ENCODE data around the gene ATG9B.

ATG9B gene

DNA sequence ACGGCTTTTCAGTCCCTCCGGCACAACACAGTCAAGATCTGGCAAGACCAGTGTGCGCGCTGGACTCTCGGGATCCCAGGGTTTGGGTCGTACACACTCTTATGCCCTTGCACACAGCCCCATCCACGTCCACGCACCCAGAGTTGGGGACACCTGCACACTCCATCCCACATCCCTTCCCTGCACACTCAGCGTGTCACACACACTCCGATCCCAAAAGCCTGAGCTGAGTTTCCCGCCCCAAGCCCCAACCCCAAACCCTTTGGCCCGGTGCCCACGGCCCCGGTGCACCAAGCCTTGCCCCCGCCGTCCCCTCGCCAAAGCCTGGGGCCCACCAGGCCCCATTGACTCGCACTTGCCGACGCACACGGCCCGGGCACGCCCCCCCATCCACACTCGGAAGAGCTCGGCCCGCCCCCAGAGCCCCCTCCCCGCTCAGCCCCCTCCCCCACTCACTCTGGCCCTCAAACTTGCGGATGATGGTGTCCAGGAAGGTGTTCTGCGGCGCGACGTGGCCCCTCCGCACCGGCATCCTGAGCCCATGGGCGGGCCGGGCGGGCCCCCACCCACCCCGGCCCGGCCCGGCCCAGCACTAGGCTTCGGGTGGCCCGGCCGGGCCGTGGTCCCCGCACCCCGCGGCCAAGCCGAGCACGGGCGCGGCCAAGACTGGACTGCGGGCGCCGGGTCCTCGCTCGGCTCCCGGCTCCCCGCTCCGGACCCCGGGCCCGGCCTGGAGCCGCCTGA lies 46.7 kb downstream of the ATG9B start:
- DNase-seq, result peak; percentile 39

DNA sequence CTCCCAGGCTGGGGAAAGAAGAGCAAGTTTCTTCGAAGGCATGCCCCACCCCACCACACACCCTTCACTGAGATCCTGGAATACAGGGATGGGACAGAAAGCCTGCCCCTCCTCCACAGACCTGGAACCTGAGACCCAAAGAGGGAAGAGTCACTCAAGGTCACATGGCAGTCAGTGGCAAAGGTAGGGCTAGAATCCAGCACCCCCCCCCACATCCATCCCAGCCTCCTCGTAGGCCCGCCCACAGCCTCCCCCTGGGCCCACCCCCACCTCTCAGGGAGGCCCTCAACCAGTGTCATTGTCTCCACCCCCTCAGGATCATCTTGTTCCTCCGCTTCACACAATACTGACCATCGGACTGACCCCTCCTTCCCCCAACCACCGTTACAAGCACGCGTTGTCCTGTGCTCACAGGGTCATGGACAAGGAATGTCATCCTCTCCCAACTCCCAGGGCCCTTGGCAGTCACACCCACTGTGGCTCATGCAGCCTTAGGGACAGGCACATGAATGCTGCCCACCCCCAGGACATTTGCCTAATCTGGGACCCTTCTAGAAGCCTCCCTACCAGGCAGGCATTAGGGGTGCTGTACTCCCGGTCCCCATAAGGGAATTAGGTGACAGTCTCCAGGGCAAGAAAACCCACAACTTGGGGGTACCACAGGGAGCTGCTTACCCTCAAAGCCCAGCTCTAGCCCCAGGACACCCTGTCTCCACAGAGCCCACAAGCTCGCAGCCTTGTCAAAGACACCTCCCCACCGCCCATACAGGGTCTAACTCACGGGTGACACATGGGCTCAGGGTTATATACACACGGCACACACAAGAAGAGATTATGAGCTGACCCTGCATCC lies 47.5 kb downstream of the ATG9B start:
- no peak for DNase-seq

DNA sequence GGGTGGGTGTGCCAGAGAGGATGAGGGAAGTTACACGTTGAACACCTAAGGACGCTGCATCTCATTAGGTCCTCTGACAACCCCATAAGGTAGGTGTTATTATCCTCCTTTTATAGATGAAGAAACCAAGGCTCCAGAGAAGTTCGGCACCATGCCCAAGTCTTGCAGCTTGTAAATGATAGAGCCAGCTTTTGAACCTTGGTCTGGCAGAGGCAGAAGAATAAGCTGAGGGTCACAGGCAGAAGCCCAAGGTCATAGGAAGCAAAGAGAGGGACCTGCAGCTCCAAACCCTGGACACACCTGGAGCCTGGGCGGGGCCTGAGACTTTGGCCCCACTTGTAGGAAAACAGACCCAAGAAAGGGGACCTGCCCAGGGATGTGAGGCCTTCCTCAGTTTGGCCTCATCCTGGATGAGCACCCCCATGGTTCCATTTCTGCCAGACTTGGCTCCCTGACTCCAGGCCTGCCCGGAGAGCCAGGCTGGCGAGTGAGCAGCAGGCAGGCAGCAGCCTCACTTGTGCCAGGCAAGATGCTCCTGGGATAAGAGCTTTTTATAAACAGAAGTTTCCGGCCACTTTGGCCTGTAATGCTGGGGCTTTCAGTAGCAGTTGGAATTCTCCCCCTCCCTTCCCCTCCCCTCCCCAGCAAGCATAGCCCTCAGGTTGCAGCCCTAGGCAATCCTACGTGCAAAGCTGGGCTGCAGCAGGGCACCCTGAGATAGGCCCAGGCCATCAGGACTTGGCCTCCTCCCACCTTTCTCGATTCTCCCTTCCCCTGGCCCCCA lies 48.6 kb downstream of the ATG9B start:
- DNase-seq, result no peak

DNA sequence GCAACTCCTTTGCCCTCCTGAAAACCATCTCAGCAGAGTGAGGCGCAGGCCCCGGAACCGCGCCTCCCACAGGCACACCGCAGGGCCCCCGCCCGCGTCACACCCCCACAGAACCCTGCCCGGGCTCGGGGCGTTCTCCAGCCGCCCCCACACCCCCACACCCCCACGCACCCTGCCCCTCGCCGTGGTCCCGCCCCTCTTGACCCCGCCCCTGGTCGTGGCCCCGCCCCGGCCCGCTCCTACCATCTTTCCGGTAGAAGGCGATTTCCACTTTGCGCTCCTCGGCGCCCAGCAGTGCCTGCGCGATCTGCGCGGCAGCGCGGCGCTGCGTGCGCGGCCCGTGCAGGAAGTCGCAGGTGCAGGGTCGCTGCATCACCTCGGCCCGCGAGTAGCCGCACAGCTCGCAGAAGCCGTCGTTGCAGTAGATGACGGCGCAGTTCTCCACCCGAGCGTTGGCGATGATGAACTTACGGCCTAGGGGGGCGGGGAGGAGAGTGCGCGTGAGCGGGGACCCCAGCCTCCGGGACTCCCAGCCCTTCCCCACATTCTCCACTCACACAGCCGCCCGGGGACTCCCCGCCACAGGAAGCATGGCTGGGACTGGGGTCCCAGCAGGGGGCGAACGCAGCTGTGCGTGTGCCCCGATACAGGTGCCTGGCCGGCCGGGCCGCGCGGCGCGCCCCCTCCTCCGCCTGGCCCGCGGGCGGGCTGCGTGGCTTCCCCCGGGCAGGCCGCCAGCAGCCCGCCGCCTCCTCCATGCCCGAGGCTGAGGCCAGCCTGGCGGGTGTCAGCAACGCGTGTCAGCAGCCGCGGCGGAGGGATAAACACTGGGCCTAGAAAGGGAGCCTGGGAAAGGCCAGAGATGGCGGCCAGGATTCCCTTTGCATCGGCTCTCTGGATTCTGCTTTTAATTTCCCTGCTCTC lies 49.6 kb downstream of the ATG9B start:
- peak; percentile 80 for DNase-seq

DNA sequence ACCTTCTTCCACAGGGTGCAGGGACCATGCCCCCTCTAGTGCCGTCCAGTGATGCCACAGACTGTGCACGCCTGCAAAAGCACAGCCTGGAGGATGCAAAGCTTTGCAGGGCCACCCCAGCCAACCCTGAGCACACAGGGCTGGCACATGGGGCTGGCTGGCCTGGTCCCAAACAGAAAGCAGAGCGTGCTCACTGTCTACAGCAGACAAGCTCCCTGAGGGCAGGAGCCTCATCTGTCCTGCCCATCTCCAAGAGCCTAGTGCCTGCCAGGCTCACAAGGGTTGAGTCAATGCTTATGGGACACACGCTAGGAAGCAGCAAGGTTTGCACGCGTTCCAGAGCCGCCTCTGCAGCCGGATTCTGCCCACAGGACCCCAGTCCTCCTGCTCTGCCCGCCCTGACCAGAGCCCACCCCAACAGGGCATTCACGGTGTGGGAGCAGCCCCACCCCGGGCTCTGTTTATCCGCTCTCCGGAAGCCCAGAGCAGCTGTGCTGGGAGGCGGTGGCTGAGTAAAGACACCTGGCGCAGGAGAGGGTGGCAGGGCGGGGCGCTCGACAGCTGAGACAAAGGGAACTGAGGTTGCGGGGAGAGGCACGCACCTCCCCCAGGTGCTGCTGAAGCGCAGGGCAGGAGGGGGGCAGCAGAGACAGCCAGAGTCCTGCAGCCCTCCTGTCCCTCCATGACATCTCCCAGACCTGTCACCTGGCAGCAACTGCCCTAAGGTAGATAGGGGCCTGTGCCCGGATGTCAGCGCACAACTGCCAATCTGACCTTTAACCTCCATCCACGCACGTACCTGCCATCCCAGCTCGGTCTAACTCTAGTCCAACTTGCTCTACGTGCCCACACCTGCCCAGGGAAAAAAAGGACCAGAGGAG lies 50.5 kb downstream of the ATG9B start:
- DNase-seq, result peak; percentile 38

DNA sequence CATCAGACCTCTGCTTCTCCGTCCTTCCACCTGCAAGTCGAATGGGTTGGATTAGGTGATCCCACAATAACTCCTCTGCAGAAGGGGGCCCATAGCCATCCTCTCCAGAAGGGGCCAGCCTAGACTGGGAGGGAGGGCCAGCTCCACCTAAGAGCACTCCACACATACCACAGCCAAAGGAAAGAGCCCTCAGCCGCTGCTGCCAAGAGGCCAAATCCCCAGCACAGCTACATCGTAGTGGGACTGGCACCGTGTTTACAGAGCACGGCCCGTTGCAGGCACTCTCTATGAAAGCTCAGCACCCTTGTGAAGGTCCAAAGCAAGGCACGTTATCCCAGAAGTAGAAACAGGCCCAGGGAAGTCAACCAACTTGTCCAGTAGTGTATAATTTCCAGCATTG lies 51.6 kb downstream of the ATG9B start:
- no peak for DNase-seq

DNA sequence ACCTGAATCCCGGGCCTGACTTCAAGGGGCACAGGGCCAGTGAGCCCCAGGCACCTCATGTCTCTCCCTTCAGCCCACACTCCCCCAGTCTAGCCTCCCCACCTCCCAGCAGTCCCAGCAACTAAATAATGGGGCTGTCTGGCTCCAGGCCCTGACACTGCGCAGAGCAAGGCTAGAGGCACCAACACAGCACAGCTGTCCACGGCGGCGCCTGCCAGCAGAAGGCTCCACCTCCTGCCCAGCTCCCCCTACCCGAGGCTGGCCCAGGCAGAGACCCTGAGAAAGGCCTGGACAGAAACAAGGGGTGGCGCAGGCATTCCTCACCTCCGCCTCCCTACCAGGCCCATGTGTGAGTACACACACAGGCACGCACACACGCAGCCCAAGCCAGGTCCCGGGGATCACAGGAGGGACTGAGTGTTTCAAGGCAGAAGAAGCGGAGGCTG lies 52.2 kb downstream of the ATG9B start:
- peak; percentile 89 for DNase-seq

DNA sequence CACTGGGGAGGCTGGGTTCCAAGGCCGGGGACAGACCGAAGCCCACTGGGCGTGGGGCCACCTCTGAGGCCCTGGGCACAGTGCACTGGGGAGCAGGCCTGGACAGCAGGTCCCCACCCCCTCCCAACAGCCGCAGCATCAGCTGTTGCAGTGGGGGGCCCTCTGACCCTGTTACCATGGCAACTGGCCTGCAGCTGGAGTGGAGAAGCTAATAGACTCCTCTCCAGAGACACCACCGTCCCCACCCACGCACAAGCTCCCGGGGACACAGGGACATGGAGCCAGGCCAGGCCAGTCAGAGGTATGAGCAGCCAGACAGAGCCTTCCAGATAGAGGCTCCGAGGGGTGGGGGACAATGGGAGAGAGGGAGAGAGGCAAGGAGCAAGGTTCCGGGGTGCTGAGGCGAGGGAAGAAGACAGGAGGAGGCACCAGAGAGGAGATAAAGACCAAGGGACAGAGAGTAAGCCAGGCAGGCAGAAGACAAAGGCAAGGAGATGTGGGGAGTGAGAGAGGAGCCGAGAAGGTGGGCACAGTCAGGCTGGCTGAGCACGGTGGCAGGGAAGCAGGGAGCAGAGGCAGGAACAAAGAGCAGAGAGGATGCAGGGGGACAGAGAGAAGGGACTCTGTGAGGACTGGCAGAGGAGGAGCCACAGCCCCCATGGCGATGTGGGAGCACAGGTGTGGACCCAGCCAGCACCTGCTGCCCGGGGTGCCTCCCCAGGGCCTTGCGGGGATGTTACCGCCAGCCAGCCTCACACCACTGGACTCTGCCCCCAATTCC lies 52.9 kb downstream of the ATG9B start:
- DNase-seq, result peak; percentile 80

DNA sequence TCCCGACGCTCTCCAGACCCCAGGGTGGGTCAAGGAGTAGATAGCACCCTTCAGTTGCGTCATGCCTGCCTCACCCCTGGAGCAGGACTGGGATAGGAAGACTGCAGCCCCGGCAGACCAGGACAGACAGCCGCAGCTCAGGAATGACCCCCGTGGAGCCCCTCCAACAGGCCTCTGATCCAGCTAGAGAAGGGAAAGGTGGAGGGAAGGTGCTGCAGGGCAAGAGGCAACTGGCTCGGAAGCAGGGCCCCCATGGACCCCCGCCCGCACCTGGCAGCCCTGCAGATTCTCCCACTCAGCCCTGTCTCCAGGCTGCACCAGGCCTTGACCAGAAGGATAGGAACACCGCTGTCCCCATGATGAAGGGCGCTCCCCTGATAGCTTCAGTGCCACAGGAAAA lies 53.9 kb downstream of the ATG9B start:
- DNase-seq, result no peak

DNA sequence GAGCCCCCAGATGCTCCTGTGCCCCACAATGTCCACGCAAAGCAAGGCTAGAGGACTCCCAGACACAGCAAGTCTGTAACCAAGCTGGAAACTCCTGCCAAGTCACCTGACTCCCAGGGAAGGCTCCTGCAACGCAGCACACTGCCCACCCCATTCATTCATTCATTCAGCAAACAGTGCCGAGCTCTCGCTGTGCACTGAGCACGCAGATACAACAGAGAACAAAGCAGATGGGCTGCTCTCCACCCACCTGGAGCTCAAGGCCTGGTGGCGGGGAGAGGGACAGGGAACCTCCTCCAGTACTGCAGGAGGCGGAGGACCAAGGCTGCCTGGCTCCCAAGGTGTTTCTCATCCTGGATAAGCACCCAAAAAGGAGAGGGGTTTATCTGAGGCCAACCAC lies 54.8 kb downstream of the ATG9B start:
- peak; percentile 78 for DNase-seq

DNA sequence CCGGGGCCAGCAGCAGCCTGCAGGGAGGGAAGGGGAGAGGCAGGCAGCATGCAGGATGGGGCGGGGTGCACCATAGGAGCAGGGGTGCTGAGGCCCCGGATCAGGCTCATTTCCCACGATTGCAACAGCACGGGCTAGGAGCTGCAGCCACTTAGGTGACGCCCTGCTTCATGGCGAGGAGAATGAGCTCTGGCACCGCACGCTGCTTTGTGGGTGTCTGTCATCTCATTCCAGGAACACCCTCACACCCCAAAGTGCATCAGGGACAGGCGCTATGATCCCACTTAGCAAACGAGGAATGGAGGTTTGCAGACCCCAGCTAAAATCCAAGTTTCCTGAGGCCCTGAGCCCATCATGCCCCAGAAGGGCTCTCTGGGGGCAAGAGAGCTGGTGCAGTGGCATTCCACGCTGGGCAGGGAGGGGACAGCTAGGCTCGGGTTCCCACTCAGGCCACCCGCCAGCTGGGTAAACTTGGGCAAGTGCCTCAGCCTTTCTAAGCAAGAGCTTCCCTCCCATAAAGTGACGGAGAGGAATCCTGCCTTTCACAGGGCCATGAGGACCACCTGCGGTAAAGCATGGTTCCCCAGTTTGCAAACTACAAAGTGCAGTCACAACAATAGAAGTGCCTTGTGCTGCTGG lies 55.4 kb downstream of the ATG9B start:
- peak; percentile 60 for DNase-seq

DNA sequence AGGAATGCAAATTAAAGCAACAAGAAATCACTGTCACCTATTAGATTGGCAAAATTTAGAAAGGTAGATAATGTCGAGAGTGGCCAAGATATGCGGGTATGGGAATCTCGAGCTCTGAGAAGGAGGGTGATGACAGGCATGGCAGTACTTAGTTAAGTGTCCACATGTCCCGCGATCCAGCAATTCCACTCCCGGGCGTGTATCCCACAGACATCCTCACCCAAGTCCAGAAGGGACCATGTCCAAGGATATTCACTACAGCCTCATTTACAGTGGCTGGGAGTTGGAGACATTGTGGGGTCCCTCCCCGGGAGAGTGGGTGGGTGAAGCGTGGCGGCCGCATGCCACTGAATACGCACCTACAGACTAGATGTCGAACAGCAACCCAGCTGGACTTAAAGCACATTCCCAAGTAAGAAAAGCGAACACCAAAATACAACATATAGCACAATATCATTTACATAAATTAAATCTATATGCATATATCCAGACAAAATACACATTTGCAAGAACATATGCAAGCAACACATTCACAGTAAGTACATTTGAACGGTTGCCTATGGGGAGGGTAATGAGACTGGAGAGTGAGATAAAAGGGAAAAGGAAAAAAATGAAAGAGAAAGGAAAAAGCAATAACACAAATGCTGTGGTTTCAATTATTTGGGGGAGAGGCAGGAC lies 56.1 kb downstream of the ATG9B start:
- no peak for DNase-seq

DNA sequence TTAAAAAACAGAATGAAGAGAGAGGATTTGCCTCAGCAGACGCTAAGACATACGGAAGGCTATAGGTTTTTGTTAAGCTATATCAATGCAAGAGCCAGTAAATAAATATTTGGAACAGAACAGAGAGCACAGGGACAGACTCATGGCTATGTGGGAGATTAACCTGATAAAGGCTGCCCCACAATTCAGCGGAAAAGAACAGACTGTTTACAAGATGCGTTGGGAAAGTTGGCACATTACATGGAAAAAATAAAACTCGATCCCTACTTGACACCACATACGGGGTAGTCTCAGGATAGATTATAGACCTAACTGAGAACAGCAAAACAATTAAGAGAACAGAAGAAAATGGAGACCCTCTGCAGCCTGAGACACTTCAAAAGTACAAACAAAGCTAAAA lies 56.9 kb downstream of the ATG9B start:
- DNase-seq, result peak; percentile 19

DNA sequence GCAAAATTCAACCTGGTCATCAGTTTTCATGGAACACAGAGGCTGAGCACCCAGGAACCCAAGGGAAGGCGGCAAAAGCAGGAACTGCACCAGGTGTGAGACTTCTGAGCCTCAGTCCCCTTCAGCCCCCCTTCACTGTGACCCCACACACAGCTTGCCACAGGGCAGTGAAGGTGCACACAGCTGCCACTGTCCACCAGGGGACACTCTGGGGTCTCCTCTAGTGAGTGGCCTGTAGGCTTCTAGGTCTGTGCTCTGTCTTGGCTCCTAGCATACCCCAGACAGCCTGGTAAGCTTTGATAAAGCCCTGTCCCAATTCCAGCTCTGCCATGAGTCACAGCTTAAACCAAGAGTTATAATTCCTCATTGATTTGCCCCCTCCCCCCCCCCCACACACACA lies 58.3 kb downstream of the ATG9B start:
- no peak for DNase-seq

DNA sequence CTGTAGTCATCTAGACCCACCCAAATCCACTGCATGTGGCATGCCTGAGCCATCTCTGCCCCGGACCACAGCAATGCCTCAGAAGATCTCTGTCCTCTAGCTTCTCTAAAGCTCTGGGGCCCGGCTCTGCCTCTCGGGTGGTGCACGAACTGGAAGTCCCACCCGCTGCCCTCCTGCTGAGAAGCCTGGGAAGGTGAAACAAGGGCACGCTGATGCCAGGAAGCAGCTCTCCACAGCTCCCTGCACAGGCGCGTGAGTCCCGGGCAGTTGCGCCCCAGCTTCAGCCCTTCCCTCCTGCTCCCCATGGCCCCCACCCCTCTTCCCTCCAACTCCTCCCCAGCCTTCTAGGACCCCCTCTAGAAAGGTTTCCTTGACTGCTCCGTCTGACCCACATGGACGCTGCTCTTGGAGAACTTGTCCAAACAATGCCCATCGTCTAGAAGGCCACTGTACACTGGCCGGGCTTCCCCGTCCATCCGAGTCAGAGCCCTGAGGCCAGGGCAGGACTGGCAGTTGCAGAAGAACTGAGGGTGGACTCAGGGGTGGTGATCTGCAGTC lies 58.9 kb downstream of the ATG9B start:
- no peak for DNase-seq

All from NCI-H1092 treated with DMSO at 0.1 percent for 48 hours (cell line).